Astrocyte of the cerebellum (primary cell): Measurements from ENCODE around the gene CCDC57.

Experiments
- DNase-seq: peaks from one replicate; pipeline ENCODE4 v3.0.0-alpha.2; 2011; ENCODE audit warnings: low read depth
- H3K4me3 ChIP-seq: 2 replicates; pipeline ENCODE4 v1.5.1; 2011; ENCODE audit warnings: mild to moderate bottlenecking, low read depth, low read length, moderate library complexity
- in situ Hi-C: cut with HindIII; loops from 2 replicates; pipeline ENCODE4 v1.10.0; 2017; ENCODE audit warnings: low sequenced_read_pairs
- TF ChIP-seq, protein P1 (sequence below): IDR thresholded peaks from 2 replicates; pipeline ENCODE4 v1.5.1; 2012; ENCODE audit warnings: low read length, low read depth, moderate library complexity, mild to moderate bottlenecking; ENCODE audit errors: missing control alignments

CCDC57 gene

GRCh38 chr17:82230609-82231311 is 18.1 kb upstream of the CCDC57 start:
- DNase-seq: peak; percentile 54
- in situ Hi-C loops: no loop called here
- peak overlapping the region; percentile 76 for H3K4me3 ChIP-seq
- TF ChIP-seq, protein P1, sequence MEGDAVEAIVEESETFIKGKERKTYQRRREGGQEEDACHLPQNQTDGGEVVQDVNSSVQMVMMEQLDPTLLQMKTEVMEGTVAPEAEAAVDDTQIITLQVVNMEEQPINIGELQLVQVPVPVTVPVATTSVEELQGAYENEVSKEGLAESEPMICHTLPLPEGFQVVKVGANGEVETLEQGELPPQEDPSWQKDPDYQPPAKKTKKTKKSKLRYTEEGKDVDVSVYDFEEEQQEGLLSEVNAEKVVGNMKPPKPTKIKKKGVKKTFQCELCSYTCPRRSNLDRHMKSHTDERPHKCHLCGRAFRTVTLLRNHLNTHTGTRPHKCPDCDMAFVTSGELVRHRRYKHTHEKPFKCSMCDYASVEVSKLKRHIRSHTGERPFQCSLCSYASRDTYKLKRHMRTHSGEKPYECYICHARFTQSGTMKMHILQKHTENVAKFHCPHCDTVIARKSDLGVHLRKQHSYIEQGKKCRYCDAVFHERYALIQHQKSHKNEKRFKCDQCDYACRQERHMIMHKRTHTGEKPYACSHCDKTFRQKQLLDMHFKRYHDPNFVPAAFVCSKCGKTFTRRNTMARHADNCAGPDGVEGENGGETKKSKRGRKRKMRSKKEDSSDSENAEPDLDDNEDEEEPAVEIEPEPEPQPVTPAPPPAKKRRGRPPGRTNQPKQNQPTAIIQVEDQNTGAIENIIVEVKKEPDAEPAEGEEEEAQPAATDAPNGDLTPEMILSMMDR: peak; percentile 41

GRCh38 chr17:82229698-82230608 is 17.3 kb upstream of the CCDC57 start:
- no peak for DNase-seq
- peak overlapping the region; percentile 76 for H3K4me3 ChIP-seq
- in situ Hi-C loops: no loop called here
- TF ChIP-seq, protein P1: no peak

DNA sequence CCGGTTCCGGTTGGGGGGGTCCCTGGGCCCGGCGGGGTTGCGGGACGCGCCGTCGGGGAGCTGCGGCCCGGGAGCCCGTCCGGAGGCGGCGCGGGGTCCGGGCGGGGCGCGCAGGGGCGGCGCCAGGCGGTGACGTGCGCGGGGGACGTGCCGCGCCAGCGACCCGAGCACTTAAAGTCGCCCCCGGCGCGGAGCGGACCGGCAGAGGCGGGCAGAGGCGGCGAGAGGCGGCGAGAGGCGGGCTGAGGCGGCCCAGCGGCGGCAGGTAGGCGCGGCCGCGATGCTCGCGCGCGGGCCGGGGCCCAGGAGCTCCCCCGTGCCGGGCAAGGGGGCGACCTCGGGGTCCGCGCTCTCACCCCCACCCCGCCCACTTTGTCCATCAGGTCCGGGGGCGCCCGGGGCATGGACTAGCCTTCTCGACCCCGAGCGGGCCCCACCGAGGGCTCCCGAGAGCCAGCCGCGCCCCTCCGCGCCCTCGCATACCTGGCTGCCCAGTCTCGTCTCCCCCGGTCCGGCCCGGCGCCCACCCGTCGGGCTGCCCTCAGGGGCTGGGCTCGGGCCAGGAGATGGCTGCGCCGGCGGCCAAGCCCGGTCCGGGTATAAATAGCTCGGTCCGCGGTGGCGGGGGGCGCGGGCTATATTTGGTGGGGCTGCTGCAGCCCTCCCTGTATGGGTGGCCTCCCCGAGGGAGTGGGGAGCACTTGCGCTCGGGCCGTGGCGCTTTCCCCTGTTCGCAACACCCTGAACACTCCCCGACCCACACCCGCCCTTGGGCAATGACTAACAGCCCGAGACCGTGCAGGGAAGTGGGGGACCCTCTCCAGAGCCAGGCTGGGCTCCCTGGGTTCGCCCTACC is 16.4 kb upstream of the CCDC57 start, which contains the start of gene SLC16A3:
Gene SLC16A3, plus strand, starts transcription at position 201 of the 856 bp plus-strand sequence. CDS start 6,967 bp downstream, outside the sequence.
- in situ Hi-C loops: no loop called here
- TF ChIP-seq, protein P1: no peak
- H3K4me3 ChIP-seq: peak within 1 kb of the TSS; percentile 76

DNA sequence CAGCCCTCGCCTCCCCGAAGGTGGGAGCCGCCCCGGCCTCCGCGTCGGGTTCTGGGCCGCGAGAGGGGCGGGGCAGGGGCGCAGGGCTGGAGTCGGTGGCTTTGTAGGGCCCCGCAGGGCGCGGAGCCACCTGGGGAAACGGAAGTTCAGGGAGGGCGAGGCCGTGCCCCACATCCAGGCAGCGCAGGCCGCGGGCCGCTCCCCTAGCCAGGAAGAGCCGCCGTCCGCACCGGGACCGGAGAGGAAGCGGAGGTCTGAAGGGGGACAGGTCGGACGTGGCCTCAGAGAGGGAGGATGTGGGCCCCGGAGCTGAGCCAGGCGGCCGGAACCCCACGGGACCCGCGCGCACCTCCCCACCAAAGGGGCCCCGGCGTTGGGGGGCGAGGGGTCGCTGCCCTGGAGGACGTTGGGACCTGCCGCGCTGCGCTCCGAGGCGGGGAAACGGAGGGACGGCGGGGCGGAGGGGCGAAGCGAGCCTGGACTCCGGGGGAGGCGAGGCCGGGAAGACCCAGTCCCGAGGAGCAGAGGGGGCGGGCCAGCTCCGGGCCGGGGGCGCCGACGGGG is 15.7 kb upstream of the CCDC57 start:
- H3K4me3 ChIP-seq: peak overlapping the region; percentile 76
- TF ChIP-seq, protein P1: no peak
- no peak for DNase-seq
- in situ Hi-C loops: no loop called here

More for the DNA sequence above, 16.4 kb upstream of the CCDC57 start, which contains the start of gene SLC16A3:
- no peak for DNase-seq

DNA sequence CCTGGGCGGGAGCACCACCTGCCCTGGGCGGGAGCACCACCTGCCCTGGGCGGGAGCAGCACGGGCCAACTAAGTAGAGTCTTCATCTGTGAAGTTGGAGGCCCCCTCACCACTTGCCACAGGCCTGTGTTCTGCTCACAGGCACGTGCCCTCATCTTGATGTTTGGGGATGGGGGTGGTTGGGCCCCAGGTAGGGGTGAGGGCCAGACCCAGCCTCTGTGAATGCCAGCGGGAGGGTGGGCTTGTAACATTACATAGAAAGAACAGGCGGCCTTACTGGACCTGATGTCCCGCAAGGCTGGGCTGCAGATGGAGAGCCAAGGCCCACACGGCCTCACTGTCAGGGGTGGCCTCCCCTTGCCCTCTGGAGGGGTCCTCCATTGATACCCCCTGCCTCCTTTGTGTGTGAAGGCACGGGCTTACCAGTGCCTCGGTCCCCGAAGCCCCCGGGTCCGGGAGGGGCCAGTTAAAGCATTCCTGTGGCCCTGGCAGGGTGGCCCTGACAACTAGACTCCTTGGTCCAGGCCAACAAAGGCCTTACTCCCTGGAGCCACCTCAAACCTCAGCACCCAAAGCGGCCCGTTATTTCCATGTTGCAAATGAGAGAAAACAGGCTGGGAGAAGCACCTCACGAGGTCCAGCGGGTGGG is 15.1 kb upstream of the CCDC57 start:
- in situ Hi-C loops: no loop called here
- no peak for DNase-seq
- H3K4me3 ChIP-seq: peak overlapping the region; percentile 76
- TF ChIP-seq, protein P1: no peak
